ENCODE results near the gene NIPSNAP3A. TPM values are rescaled to one million over a fixed set of nuclear protein-coding genes. Genes with fewer than 3 reads are reported as not detected.

NIPSNAP3A gene
- total RNA-seq, 2 donors from 2014 or later = 8.3 to 20.6 TPM

GRCh38 chr9:104788251-104788650 lies 40.8 kb downstream of the NIPSNAP3A start:
- Histone ChIP-seq H3K4me1 (no peaks in the 10 kb centered on the region), H3K36me3 (peaks cover 98% of the 10 kb centered on the region), H3K4me3 (no peak overlapping the region), H3K27ac (no peak overlapping the region), H3K27me3 (no peaks in the 10 kb centered on the region), H3K9me3 (no peaks in the 10 kb centered on the region)
- TF ChIP-seq, protein P1, sequence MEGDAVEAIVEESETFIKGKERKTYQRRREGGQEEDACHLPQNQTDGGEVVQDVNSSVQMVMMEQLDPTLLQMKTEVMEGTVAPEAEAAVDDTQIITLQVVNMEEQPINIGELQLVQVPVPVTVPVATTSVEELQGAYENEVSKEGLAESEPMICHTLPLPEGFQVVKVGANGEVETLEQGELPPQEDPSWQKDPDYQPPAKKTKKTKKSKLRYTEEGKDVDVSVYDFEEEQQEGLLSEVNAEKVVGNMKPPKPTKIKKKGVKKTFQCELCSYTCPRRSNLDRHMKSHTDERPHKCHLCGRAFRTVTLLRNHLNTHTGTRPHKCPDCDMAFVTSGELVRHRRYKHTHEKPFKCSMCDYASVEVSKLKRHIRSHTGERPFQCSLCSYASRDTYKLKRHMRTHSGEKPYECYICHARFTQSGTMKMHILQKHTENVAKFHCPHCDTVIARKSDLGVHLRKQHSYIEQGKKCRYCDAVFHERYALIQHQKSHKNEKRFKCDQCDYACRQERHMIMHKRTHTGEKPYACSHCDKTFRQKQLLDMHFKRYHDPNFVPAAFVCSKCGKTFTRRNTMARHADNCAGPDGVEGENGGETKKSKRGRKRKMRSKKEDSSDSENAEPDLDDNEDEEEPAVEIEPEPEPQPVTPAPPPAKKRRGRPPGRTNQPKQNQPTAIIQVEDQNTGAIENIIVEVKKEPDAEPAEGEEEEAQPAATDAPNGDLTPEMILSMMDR (IDR thresholded peaks at IDR 0.05) = no peak
- DNase-seq (ENCODE audit: low spot score) = no peak

DNA sequence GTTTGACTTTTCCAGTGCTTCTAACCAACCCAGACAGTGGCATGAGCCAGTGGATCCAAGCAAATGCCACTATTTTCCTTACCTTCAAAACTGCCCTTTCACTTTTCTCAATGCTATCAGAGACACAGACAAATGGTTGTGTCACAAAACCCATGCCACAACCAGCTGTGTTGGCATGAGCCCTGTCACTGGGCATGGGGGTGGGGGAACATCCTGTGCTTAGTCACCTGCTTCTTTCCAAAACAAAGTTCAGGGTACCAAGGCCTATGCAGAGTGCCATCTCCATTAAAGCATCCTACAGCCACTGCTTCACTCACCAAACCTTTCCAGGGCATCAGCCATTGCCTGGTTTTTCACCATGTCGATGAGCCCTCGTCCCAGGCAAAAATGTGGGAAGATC lies 46.6 kb downstream of the NIPSNAP3A start:
- H3K9me3 ChIP-seq = no peaks in the 10 kb centered on the region
- no peak overlapping the region for H3K4me3 ChIP-seq
- peaks cover 90% of the 10 kb centered on the region for H3K36me3 ChIP-seq
- no peak for DNase-seq (ENCODE audit: low spot score)
- H3K4me1 ChIP-seq = no peaks in the 10 kb centered on the region
- TF ChIP-seq, protein P1 (IDR thresholded peaks at IDR 0.05) = no peak
- no peaks in the 10 kb centered on the region for H3K27me3 ChIP-seq
- H3K27ac ChIP-seq = no peak overlapping the region

DNA sequence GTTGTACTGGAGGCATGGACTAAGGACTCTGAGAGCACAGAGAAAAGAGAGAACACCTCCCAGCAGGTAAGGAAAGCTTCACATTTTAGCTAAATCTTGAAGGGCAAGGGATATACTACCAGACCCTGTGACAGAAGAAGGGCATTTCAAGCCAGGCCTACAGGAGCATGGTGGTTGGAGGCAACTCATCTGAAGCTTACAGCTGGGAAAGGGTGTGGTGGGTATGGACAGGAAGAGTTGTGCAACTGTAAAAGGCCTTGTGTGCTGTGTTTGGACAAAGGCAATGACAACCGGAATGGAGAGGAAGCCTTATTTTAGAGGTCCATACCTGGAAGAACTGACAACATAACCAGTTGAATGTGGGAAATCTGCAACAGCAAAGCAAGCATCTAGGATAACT lies 47.6 kb downstream of the NIPSNAP3A start:
- DNase-seq (ENCODE audit: low spot score) = no peak
- Histone ChIP-seq H3K9me3 (no peaks in the 10 kb centered on the region), H3K27ac (no peak overlapping the region), H3K4me1 (no peaks in the 10 kb centered on the region), H3K27me3 (no peaks in the 10 kb centered on the region), H3K4me3 (no peak overlapping the region), H3K36me3 (peaks cover 88% of the 10 kb centered on the region)
- TF ChIP-seq, protein P1 (IDR thresholded peaks at IDR 0.05) = no peak

GRCh38 chr9:104795857-104796256 lies 48.4 kb downstream of the NIPSNAP3A start:
- DNase-seq (ENCODE audit: low spot score) = no peak

GRCh38 chr9:104798209-104798995 lies 50.9 kb downstream of the NIPSNAP3A start:
- H3K27ac ChIP-seq = no peak overlapping the region

More at GRCh38 chr9:104795857-104796256, 48.4 kb downstream of the NIPSNAP3A start:
- Histone ChIP-seq H3K4me3 (no peak overlapping the region), H3K36me3 (peaks cover 89% of the 10 kb centered on the region), H3K4me1 (no peaks in the 10 kb centered on the region), H3K9me3 (no peaks in the 10 kb centered on the region), H3K27me3 (no peaks in the 10 kb centered on the region), H3K27ac (no peak overlapping the region)
- TF ChIP-seq, protein P1 (IDR thresholded peaks at IDR 0.05) = no peak

More at GRCh38 chr9:104798209-104798995, 50.9 kb downstream of the NIPSNAP3A start:
- Histone ChIP-seq H3K9me3 (no peaks in the 10 kb centered on the region), H3K27me3 (no peaks in the 10 kb centered on the region), H3K4me1 (no peaks in the 10 kb centered on the region), H3K36me3 (peaks cover 88% of the 10 kb centered on the region), H3K4me3 (no peak overlapping the region)
- TF ChIP-seq, protein P1 (IDR thresholded peaks at IDR 0.05) = no peak
- DNase-seq (ENCODE audit: low spot score) = no peak
